Adrenal gland (tissue), 12 donors: ENCODE measurements around the gene DACT1. TPM values are rescaled to one million over a fixed set of nuclear protein-coding genes. Genes with fewer than 3 reads are reported as not detected.

ENCODE experiments used
- DNase-seq, 7 donors: peaks; one replicate each; pipeline ENCODE4 v3.0.0-alpha.2; 2019 to 2020
- H3K27ac ChIP-seq, 5 donors: fragments of 200-600 bp; sonication (generic) in 4 of 5; 1 replicate in 3 of 5; 2 replicates in 2 of 5; pipeline versions ENCODE4 v1.5.1 to v1.8.0; 2016 to 2020; ENCODE audit warnings: mild to moderate bottlenecking in 1 of 5
- H3K27me3 ChIP-seq: fragments of 200-600 bp; 2 replicates; pipeline ENCODE4 v1.8.0; 2021
- H3K36me3 ChIP-seq, 2 donors: fragments of 200-600 bp; replicated peaks in 1 of 2; 1 replicate in 1 of 2; 2 replicates in 1 of 2; pipeline versions ENCODE4 v1.5.1 to v1.8.0; 2018 to 2022
- H3K4me1 ChIP-seq, 2 donors: fragments of 200-600 bp; replicated peaks in 1 of 2; 1 replicate in 1 of 2; 2 replicates in 1 of 2; pipeline versions ENCODE4 v1.5.1 to v1.8.0; 2018 to 2021
- H3K4me3 ChIP-seq, 4 donors: fragments of 200-600 bp; sonication (generic) in 3 of 4; one replicate each; pipeline ENCODE4 v1.5.1; 2016 to 2018
- H3K9me3 ChIP-seq, 3 donors: fragments of 200-600 bp; sonication (generic) in 1 of 3; replicated peaks in 1 of 3; 1 replicate in 2 of 3; 2 replicates in 1 of 3; pipeline versions ENCODE4 v1.5.1 to v1.8.0; 2016 to 2021
- POLR2A ChIP-seq, 2 donors: fragments of 450-650 bp; IDR thresholded peaks; one replicate each; pipeline ENCODE4 v1.6.1; 2017; ENCODE audit warnings: antibody characterized with exemption in 2 of 2, mild to moderate bottlenecking in 2 of 2, moderate library complexity in 1 of 2
- WGBS, 4 donors: extraction: QIAGEN DNeasy Blood & Tissue Kit in 2 of 4; methylation state at CpG; one replicate each; pipeline versions ENCODE4 v1.1.5 to v1.1.7; 2013 to 2017; 5-methylcytosine and 5-hydroxymethylcytosine counted together
- intact Hi-C, 2 donors: fragments of 100-400 bp; cut with DNase I; formaldehyde crosslinking; loops; one replicate each; pipeline versions ENCODE4 v1.14.1 to v1.15.0; 2022 to 2023
- polyA plus RNA-seq, 3 donors: library from polyadenylated mRNA; stranded (reverse); fragments of 200-250 nt in 2 of 3; fragments of 350-450 nt in 1 of 3; fragmentation: Illumina TruSeq in 1 of 3; extraction: RNeasy Lipid Tissue Mini Kit (QIAGEN cat#74804) in 1 of 3; gene quantifications; one replicate each; pipeline ENCODE4 v1.2.3, GENCODE V29; 2013 to 2014
- total RNA-seq, 9 donors: library from RNA; depleted of rRNA in 4 of 9; stranded (reverse); fragments of >200 nt in 4 of 9; fragments of 120-200 nt in 1 of 9; fragmentation: NEBNext Ultra II Directional in 1 of 9; extraction: Animal tissue kit (Norgen Biotek cat#: 25700) in 1 of 9; gene quantifications; one replicate each; pipeline versions ENCODE4 v1.1.0 to v1.2.4, GENCODE V29; 2013 to 2023
- TF ChIP-seq, protein P1 (sequence below), 6 experiments: fragments of 450-650 bp in 4 of 6; fragments of 200-600 bp in 2 of 6; sonication (generic) in 1 of 6; IDR thresholded peaks; 1 replicate in 5 of 6; 2 replicates in 1 of 6; pipeline versions ENCODE4 v1.5.1 to v1.8.0; 2016 to 2021; ENCODE audit warnings: antibody characterized with exemption in 6 of 6, mild to moderate bottlenecking in 2 of 6, moderate library complexity in 1 of 6
- donor health status: healthy with polysubstance abuse.
- donor health status: Bipolar disorder and iron deficiency.
- donor health status: DM: yes; HTN: yes; CAD: no.
- donor health status: DM: no; HTN: no; CAD: no.
- donor health status: DM: no; HTN: no; CAD: no.
- donor health status: DM: yes; HTN: yes; CAD: no.

The DACT1 gene
- total and polyA plus RNA-seq, 12 donors: 2.9 to 32.1 (median 11.2) TPM

DNA sequence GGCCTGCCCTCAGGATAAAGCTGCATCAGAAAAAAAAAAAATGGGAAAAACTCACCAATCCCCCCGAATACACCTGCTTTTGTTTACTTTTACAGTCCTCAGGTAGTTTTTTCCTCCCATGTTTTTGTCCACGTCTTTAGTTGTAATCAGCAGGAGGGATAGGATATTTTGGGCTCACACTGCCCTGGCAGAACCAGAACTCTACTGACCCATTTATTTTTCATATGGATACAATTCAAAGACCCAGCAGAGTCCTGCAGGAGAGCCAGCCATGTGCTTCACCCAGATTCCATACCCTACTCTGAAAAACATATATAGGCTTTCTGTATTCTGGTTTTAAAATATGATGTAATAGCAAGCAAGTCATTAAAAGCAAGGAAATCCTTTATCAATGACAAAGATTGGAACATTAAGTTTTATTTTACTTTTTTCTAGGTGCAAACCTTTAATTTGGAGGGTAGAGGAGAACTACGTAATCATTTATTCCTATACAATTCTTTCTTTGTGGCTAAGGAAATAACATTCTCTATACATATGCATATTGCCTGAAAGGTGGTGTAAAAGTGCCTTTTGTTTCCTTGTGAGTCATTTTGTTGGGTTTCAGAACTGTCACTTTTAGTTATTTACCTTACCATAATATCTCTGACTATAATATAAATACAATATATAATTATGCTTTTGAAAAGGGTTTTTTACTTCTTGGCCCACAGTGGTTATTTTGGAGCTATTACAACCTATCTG, 19.1 kb downstream of the DACT1 start:
- H3K27ac ChIP-seq: no peak overlapping the region
- DNase-seq: no peak
- no peaks in the 10 kb centered on the region for H3K36me3 ChIP-seq
- 62 to 77% (median 71%) methylated on average over 3 of the region's 3 CpGs for WGBS, 4 donors
- no peaks in the 10 kb centered on the region for H3K4me1 ChIP-seq
- no peaks in the 10 kb centered on the region for H3K9me3 ChIP-seq
- intact Hi-C loops: no loop called here
- no peak overlapping the region for H3K4me3 ChIP-seq
- H3K27me3 ChIP-seq: no peaks in the 10 kb centered on the region
- TF ChIP-seq POLR2A (IDR thresholded peaks at IDR 0.05): no peak
- TF ChIP-seq, protein P1, sequence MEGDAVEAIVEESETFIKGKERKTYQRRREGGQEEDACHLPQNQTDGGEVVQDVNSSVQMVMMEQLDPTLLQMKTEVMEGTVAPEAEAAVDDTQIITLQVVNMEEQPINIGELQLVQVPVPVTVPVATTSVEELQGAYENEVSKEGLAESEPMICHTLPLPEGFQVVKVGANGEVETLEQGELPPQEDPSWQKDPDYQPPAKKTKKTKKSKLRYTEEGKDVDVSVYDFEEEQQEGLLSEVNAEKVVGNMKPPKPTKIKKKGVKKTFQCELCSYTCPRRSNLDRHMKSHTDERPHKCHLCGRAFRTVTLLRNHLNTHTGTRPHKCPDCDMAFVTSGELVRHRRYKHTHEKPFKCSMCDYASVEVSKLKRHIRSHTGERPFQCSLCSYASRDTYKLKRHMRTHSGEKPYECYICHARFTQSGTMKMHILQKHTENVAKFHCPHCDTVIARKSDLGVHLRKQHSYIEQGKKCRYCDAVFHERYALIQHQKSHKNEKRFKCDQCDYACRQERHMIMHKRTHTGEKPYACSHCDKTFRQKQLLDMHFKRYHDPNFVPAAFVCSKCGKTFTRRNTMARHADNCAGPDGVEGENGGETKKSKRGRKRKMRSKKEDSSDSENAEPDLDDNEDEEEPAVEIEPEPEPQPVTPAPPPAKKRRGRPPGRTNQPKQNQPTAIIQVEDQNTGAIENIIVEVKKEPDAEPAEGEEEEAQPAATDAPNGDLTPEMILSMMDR (IDR thresholded peaks at IDR 0.05): no peak

DNA sequence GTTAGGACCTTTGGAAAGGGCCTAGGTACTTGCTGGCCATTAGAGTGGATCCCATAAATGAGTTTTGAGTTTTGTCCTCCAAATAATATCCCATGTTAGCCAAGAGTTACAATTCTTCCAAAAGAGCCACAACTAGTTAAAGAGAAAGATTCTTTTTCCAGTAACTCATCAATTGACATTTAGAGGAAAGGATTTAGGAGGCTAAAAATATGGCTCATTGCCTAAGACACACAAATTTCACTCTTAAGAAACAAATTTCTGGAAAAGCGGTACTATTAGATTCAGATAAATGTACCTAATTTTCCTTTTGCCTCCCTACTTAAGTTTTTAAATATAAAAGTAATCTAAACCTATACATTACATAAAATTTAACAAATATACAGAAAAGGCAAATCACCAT, 21.3 kb downstream of the DACT1 start:
- 83 to 93% (median 89%) methylated on average over 1 of the region's 1 CpG for WGBS, 4 donors
- no peak overlapping the region for H3K27ac ChIP-seq

DNA sequence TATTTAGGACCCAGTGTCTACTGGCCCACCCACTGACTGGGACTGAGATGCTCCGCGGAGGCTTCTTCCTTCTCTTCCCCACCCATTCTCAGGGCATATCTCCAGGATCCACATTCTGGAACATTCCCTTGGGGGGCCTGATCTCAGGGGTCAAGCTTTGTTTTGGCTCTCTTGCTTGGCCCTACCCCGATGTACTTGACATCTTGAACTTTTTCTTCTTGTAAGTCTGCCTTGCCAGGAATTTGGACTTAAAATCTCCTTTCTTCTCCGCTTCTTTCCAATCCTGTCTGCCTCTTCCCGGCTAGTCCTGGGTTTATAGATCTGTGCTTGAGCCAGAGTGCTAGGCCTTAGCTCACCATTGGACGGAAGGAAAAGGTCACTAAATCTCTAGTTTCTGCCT, 22.1 kb downstream of the DACT1 start:
- TF ChIP-seq, protein P1 (IDR thresholded peaks at IDR 0.05): no peak
- TF ChIP-seq POLR2A (IDR thresholded peaks at IDR 0.05): no peak
- no peaks in the 10 kb centered on the region for H3K27me3 ChIP-seq
- H3K27ac ChIP-seq: peak overlapping the region in 1 of 5 donors; percentile 37
- H3K9me3 ChIP-seq: no peaks in the 10 kb centered on the region
- no peaks in the 10 kb centered on the region for H3K36me3 ChIP-seq
- H3K4me3 ChIP-seq: no peak overlapping the region
- peak in 6 of 7 donors; percentile 14 to 73 (median 44) for DNase-seq
- intact Hi-C loops: no loop called here
- no peaks in the 10 kb centered on the region for H3K4me1 ChIP-seq
- 67 to 83% (median 75%) methylated on average over 6 of the region's 6 CpGs for WGBS, 4 donors

More for the DNA sequence above, 21.3 kb downstream of the DACT1 start:
- Histone ChIP-seq H3K4me3 (no peak overlapping the region), H3K9me3 (no peaks in the 10 kb centered on the region), H3K27me3 (no peaks in the 10 kb centered on the region), H3K36me3 (no peaks in the 10 kb centered on the region), H3K4me1 (no peaks in the 10 kb centered on the region)
- DNase-seq: no peak
- intact Hi-C loops: no loop called here
- TF ChIP-seq POLR2A (IDR thresholded peaks at IDR 0.05): no peak
- TF ChIP-seq, protein P1 (IDR thresholded peaks at IDR 0.05): no peak

DNA sequence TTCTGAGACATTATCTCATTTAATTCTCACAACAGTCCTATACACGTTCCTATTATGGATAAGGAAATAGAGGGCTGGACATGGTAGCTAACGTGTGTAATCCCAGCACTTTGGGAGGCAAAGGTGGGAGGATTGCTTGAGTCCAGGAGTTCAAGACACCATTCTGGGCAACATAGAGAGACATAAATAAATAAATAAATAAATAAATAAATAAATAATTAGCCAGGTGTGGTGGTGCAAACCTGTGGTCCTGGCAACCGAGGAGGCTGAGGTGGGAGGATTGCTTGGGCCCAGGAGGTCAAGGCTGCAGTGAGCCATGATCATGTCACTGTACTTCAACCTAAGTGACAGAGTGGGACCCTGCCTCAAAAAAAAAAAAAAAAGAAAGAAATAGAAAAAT, 22.6 kb downstream of the DACT1 start:
- Histone ChIP-seq H3K4me1 (no peaks in the 10 kb centered on the region), H3K27me3 (no peaks in the 10 kb centered on the region), H3K4me3 (no peak overlapping the region), H3K36me3 (no peaks in the 10 kb centered on the region), H3K27ac (peak overlapping the region in 1 of 5 donors; percentile 37), H3K9me3 (no peaks in the 10 kb centered on the region)
- intact Hi-C loops: no loop called here
- WGBS, 4 donors: 70 to 84% (median 79%) methylated on average over 3 of the region's 3 CpGs
- no peak for TF ChIP-seq POLR2A (IDR thresholded peaks at IDR 0.05)
- TF ChIP-seq, protein P1 (IDR thresholded peaks at IDR 0.05): no peak
- DNase-seq: no peak
